ENCODE results near the gene MAGED4B. TPM values are rescaled to one million over a fixed set of nuclear protein-coding genes. Genes with fewer than 3 reads are reported as not detected.

MAGED4B gene, protein sequence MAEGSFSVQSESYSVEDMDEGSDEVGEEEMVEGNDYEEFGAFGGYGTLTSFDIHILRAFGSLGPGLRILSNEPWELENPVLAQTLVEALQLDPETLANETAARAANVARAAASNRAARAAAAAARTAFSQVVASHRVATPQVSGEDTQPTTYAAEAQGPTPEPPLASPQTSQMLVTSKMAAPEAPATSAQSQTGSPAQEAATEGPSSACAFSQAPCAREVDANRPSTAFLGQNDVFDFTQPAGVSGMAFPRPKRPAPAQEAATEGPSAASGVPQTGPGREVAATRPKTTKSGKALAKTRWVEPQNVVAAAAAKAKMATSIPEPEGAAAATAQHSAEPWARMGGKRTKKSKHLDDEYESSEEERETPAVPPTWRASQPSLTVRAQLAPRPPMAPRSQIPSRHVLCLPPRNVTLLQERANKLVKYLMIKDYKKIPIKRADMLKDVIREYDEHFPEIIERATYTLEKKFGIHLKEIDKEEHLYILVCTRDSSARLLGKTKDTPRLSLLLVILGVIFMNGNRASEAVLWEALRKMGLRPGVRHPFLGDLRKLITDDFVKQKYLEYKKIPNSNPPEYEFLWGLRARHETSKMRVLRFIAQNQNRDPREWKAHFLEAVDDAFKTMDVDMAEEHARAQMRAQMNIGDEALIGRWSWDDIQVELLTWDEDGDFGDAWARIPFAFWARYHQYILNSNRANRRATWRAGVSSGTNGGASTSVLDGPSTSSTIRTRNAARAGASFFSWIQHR
- total RNA-seq: 0.63 and 4.7 TPM in 2 replicates

GRCh38 chrX:52068666-52069640, at the start of gene MAGED4B:
Gene MAGED4B, minus strand, starts transcription at chrX:52069183. Its CDS starts 1,011 bp downstream, at chrX:52068172.

Other genes with a start within 250 kb of the MAGED4B start
- 111 and 134 TPM in 2 replicates for gene MAGED1, start 175.6 kb downstream of the MAGED4B start, total RNA-seq
- 3.1 and 6.6 TPM in 2 replicates for gene MAGED4, start 115.7 kb upstream of the MAGED4B start, total RNA-seq